K562 (cell line): ENCODE results near the gene RBFOX1. TPM values are rescaled to one million over a fixed set of nuclear protein-coding genes. Genes with fewer than 3 reads are reported as not detected.

Source experiments
- ATAC-seq: fragments of 200-7000 bp; cut with Tn5 transposase; 3 replicates; pipeline ENCODE4 v1.9.1; 2020; ENCODE audit warnings: moderate library complexity
- BruUV-seq: library from RNA; stranded (reverse); fragments of 400-500 nt; replicated peaks from 2 replicates; lab custom pipeline; 2021; lab: Mats Ljungman, UMichigan
- CTCF ChIA-PET: fragments of 300-600 bp; formaldehyde crosslinking; extraction: SDS; loops from one replicate; lab custom pipeline; 2021; ENCODE audit warnings: low intra/inter-chr PET ratio; lab: Yijun Ruan, JAX
- POLR2A ChIA-PET: fragments of 300-600, 350-650 bp; sonication (Branson Sonifier 250); formaldehyde crosslinking; extraction: SDS; loops from one replicate; lab custom pipeline; 2021; ENCODE audit warnings: antibody characterized with exemption, inconsistent platforms; lab: Yijun Ruan, JAX
- DNase-seq, 4 experiments: peaks; one replicate each; pipeline versions ENCODE4 v3.0.0 to v3.0.0-alpha.2; 2011 to 2018; ENCODE audit warnings: low spot score in 3 of 4, mixed read lengths in 3 of 4; ENCODE audit errors: extremely low read depth in 1 of 4
- FAIRE-seq: peaks from 2 replicates; lab custom pipeline; 2011; peaks lifted over from hg19 to GRCh38; lab: Jason Lieb, UNC
- H2AFZ ChIP-seq: 2 replicates; pipeline ENCODE4 v1.6.0; 2011; ENCODE audit warnings: low read depth, low read length, control low read depth, inconsistent platforms
- H3K27ac ChIP-seq: fragments of 200-600 bp; 3 replicates; pipeline ENCODE4 v1.8.0; 2011; ENCODE audit warnings: low read depth, mild to moderate bottlenecking, control low read depth, inconsistent platforms, low read length, moderate library complexity, mixed read lengths; ENCODE audit errors: extremely low read depth
- H3K27me3 ChIP-seq, 2 experiments: fragments of 300-600 bp in 1 of 2; 2 replicates in 1 of 2; 3 replicates in 1 of 2; pipeline versions ENCODE4 v1.6.0 to v1.8.0; 2011; ENCODE audit warnings: inconsistent platforms in 2 of 2, low read length in 2 of 2, mild to moderate bottlenecking in 1 of 2, mixed read lengths in 1 of 2, moderate library complexity in 1 of 2; ENCODE audit not compliant: control insufficient read depth in 2 of 2, insufficient read depth in 2 of 2
- H3K36me3 ChIP-seq: fragments of 300-600 bp; 3 replicates; pipeline ENCODE4 v1.8.0; 2011; ENCODE audit warnings: mild to moderate bottlenecking, low read length, inconsistent platforms; ENCODE audit not compliant: control insufficient read depth, insufficient read depth
- H3K4me1 ChIP-seq, 2 experiments: fragments of 200-600 bp in 1 of 2; replicated peaks in 1 of 2; 2 replicates in 1 of 2; 3 replicates in 1 of 2; pipeline versions ENCODE4 v1.5.1 to v1.8.0; 2011; ENCODE audit warnings: inconsistent platforms in 2 of 2, low read length in 2 of 2, mild to moderate bottlenecking in 1 of 2, mixed read lengths in 1 of 2, moderate library complexity in 1 of 2; ENCODE audit not compliant: control insufficient read depth in 2 of 2, insufficient read depth in 2 of 2
- H3K4me2 ChIP-seq: 2 replicates; pipeline ENCODE4 v1.6.1; 2011; ENCODE audit warnings: low read length, control low read depth, inconsistent platforms, mixed read lengths; ENCODE audit not compliant: insufficient read depth
- H3K4me3 ChIP-seq: fragments of 200-600 bp; sonication (generic), shearing (Covaris generic); 2 replicates; pipeline ENCODE4 v1.5.1; 2016; ENCODE audit warnings: control low read depth, inconsistent platforms
- H3K79me2 ChIP-seq: fragments of 200-600 bp; 3 replicates; pipeline ENCODE4 v1.8.0; 2011; ENCODE audit warnings: low read length, inconsistent platforms; ENCODE audit not compliant: control insufficient read depth, insufficient read depth
- H3K9ac ChIP-seq, 2 experiments: 2 replicates each; pipeline versions ENCODE4 v1.6.0 to v1.6.1; 2011; ENCODE audit warnings: low read depth in 2 of 2, low read length in 2 of 2, control low read depth in 1 of 2, inconsistent platforms in 1 of 2, mild to moderate bottlenecking in 1 of 2, mixed read lengths in 1 of 2; ENCODE audit not compliant: insufficient read depth in 1 of 2
- H3K9me1 ChIP-seq: one replicate; pipeline ENCODE4 v1.6.0; 2011; ENCODE audit warnings: inconsistent platforms, mild to moderate bottlenecking, low read length, moderate library complexity; ENCODE audit not compliant: control insufficient read depth, insufficient read depth
- H3K9me3 ChIP-seq: replicated peaks from 2 replicates; pipeline ENCODE4 v1.5.1; 2011; ENCODE audit warnings: low read depth, low read length, inconsistent platforms; ENCODE audit not compliant: control insufficient read depth, insufficient read depth
- H4K20me1 ChIP-seq: replicated peaks from 2 replicates; pipeline ENCODE4 v1.6.1; 2011; ENCODE audit warnings: low read length, inconsistent platforms, mixed read lengths; ENCODE audit not compliant: control insufficient read depth, insufficient read depth
- EZH2 ChIP-seq: IDR thresholded peaks from 2 replicates; pipeline ENCODE4 v1.6.1; 2012; ENCODE audit warnings: low read depth, mild to moderate bottlenecking, inconsistent platforms, low read length, borderline replicate concordance
- HNRNPLL ChIP-seq: fragments of 200-400 bp; formaldehyde crosslinking; IDR thresholded peaks from 2 replicates; pipeline ENCODE4 v1.6.1; 2017; ENCODE audit warnings: low read length, low read depth, mild to moderate bottlenecking; ENCODE audit not compliant: poor library complexity, severe bottlenecking
- MCM7 ChIP-seq, 2 experiments: fragments of 450-650 bp; IDR thresholded peaks; 2 replicates each; pipeline ENCODE4 v1.6.1; 2016 to 2018
- PBX2 ChIP-seq, 2 experiments: IDR thresholded peaks in 1 of 2; conservative IDR thresholded peaks in 1 of 2; 2 replicates each; pipeline ENCODE4 v1.6.1; 2016; ENCODE audit warnings: low read depth in 2 of 2, mild to moderate bottlenecking in 1 of 2, missing compliant biosample characterization in 1 of 2, missing genetic modification characterization in 1 of 2, moderate library complexity in 1 of 2
- WGBS: fragments of 100-300 bp; shearing (Covaris generic); methylation state at CpG from one replicate; pipeline ENCODE4 v1.1.6; 2016; ENCODE audit warnings: low coverage, mixed read lengths; ENCODE audit not compliant: insufficient coverage; ENCODE audit errors: missing lambda C conversion rate; 5-methylcytosine and 5-hydroxymethylcytosine counted together
- in situ Hi-C: fragments of 300-500 bp; cut with MboI; formaldehyde crosslinking; loops from 4 replicates; pipeline ENCODE4 v1.15.0; 2018; ENCODE audit warnings: inconsistent platforms, mixed read lengths
- intact Hi-C: fragments of 100-400 bp; cut with micrococcal nuclease; formaldehyde crosslinking; loops from 2 replicates; pipeline ENCODE4 v1.14.2; 2022
- polyA plus RNA-seq, 8 experiments: library from polyadenylated mRNA; depleted of rRNA in 4 of 8; stranded (reverse) in 5 of 8; unstranded in 3 of 8; fragments of >200 nt; fragmentation: Nextera tagmentation in 2 of 8; fragmentation: Illumina TruSeq in 1 of 8; extraction: Ambion mirVana in 2 of 8; extraction: Trizol in 1 of 8; gene quantifications; 2 replicates each; pipeline versions ENCODE4 v1.2.1 to v1.2.3, GENCODE V29; 2011 to 2014; ENCODE audit warnings: inconsistent platforms in 1 of 8, missing spikeins in 1 of 8
- total RNA-seq, 7 experiments: library from RNA; depleted of rRNA in 6 of 7; stranded (reverse); fragments of >200 nt in 6 of 7; fragmentation: Illumina TruSeq in 2 of 7; extraction: Trizol in 2 of 7; gene quantifications; 2 replicates each; pipeline versions ENCODE4 v1.2.1 to v1.2.3, GENCODE V29; 2011 to 2021; ENCODE audit warnings: low replicate concordance in 1 of 7

RBFOX1 gene
- total and polyA plus RNA-seq, 9 of the 15 experiments (the other 6 are each of a cell fraction or from before 2014, with no cell fraction given), result 0.03 TPM; not detected in 8

DNA sequence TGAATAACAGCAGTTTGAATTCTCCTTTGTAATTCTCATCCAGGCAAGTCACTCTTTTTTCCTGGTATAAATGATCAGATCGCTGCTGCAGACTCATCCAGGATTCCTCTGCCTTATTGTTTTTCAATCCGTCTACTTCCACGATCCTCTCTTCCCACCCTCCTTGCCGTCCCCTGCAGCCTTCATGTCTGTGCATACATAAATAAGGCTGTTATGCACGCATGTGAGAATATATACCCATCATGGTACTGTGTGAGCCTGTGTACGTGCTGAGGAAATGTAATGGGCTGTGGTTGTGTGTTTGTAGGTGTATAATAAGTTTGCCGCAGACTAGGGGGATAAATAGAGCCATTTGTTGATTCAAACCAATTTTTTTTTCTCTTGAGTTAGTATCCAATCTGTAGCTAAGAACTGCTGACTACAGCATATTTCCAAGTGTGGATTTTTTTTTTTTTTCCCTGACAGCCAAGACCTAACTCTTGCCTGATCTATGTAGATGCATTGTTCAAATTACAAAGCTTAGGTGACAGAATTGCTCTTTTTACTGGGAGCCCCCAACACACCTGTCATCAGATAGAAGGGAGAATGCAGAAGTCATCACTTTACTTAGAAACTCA, 62.2 kb downstream of the RBFOX1 start (continued):
- TF ChIP-seq HNRNPLL, result no peak
- TF ChIP-seq EZH2, result no peak
- TF ChIP-seq, all 486 proteins: peak for 5

DNA sequence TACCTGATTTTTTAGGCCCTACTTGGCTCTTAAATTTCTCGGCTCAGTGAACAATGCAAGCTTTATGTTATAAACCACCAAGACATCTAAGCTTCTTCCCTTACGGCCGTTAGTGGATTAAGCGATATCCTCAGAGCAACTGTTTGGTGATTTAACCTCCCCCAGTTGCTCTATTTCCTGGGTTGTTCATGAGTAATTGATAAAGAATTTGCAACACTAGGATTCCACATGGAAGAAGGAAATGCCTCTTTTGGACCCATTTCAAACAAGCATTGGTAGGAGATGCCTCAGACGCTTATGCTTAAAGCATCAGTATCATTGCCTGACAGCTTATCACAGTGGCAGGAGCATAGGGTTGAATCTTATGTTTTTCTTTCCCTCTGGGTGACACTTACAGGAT, 65.3 kb downstream of the RBFOX1 start:
- H3K4me2 ChIP-seq, result no peak overlapping the region
- WGBS, result 5% methylated on average over 5 of the region's 5 CpGs
- H3K27ac ChIP-seq, result no peak overlapping the region
- H2AFZ ChIP-seq, result no peak overlapping the region
- H3K4me3 ChIP-seq, result no peak overlapping the region
- no TSS peak for BruUV-seq
- TF ChIP-seq MCM7 (IDR thresholded peaks at IDR 0.05), result no peak
- TF ChIP-seq PBX2 (CRISPR knock-in tag; IDR thresholded peaks at IDR 0.05; ENCODE audit: low read depth), result no peak
- TF ChIP-seq PBX2 (tag; conservative IDR thresholded peaks at IDR 0.05; ENCODE audit: low read depth), result no peak
- H3K9ac ChIP-seq, result no peak overlapping the region
- no peaks in the 10 kb centered on the region for H3K79me2 ChIP-seq
- FAIRE-seq (no peak), ATAC-seq (no peak), DNase-seq (no peak)
- no peaks in the 10 kb centered on the region for H3K9me3 ChIP-seq
- H3K4me1 ChIP-seq, result no peaks in the 10 kb centered on the region
- ChIA-PET CTCF (no interaction called here), POLR2A (interaction anchor here (0.8 to 1.1 kb wide), 2 partner anchors 11 to 372 kb away, joined by 3 to 4 read pairs; no protein-coding TSS in a partner anchor)
- no peaks in the 10 kb centered on the region for H3K36me3 ChIP-seq
- H3K9me1 ChIP-seq, result no peaks in the 10 kb centered on the region
- intact Hi-C loops (no loop called here), in situ Hi-C loops (no loop called here)
- H3K27me3 ChIP-seq, result peaks cover 0 to 2% of the 10 kb centered on the region in 2 experiments; a peak in 1 of 5 replicates
- no peaks in the 10 kb centered on the region; the same call in 1 of the 2 replicates for H4K20me1 ChIP-seq
